LNCAP (cell line): ENCODE data around the gene PIK3R1.

Experiments used
- CTCF ChIP-seq: fragments of 450-650 bp; IDR thresholded peaks from 2 replicates; pipeline ENCODE4 v1.5.1; 2017; ENCODE audit warnings: mild to moderate bottlenecking

Gene PIK3R1

GRCh38 chr5:68304421-68305052, 89.0 kb downstream of the PIK3R1 start:
- TF ChIP-seq CTCF: no peak

GRCh38 chr5:68305223-68305870, 89.8 kb downstream of the PIK3R1 start:
- no peak for TF ChIP-seq CTCF

- TF ChIP-seq CTCF: no peak
Observed at GRCh38 chr5:68306361-68307014, 90.9 kb downstream of the PIK3R1 start.

GRCh38 chr5:68313336-68313735, 97.8 kb downstream of the PIK3R1 start:
- no peak for TF ChIP-seq CTCF

GRCh38 chr5:68314465-68314864, 98.9 kb downstream of the PIK3R1 start:
- no peak for TF ChIP-seq CTCF

GRCh38 chr5:68315679-68316271, 100.2 kb downstream of the PIK3R1 start:
- no peak for TF ChIP-seq CTCF

GRCh38 chr5:68316469-68316868, 100.9 kb downstream of the PIK3R1 start:
- TF ChIP-seq CTCF: no peak
